GM12878 (cell line): ENCODE results near the gene PARP2. TPM values are rescaled to one million over a fixed set of nuclear protein-coding genes. Genes with fewer than 3 reads are reported as not detected.

Source experiments
- CBX3 ChIP-seq: fragments of 200-600 bp; sonication (generic); IDR thresholded peaks from 2 replicates; pipeline ENCODE4 v1.6.1; 2016; ENCODE audit warnings: low read depth, borderline replicate concordance
- KDM1A ChIP-seq: fragments of 200-600 bp; sonication (generic); IDR thresholded peaks from 2 replicates; pipeline ENCODE4 v1.6.1; 2016; ENCODE audit warnings: borderline replicate concordance
- KLF5 ChIP-seq: fragments of 450-650 bp; IDR thresholded peaks from 2 replicates; pipeline ENCODE4 v1.6.1; 2014; ENCODE audit warnings: mild to moderate bottlenecking; ENCODE audit not compliant: partially characterized antibody
- MXI1 ChIP-seq: fragments of 150-350 bp; IDR thresholded peaks from 2 replicates; pipeline ENCODE4 v1.6.1; 2011; ENCODE audit warnings: low read depth, mild to moderate bottlenecking, inconsistent platforms, low read length, improper control_type of control experiment
- NFXL1 ChIP-seq: fragments of 450-650 bp; IDR thresholded peaks from 2 replicates; pipeline ENCODE4 v1.6.1; 2017; ENCODE audit warnings: antibody characterized with exemption, mild to moderate bottlenecking, borderline replicate concordance
- NR2C2 ChIP-seq: IDR thresholded peaks from 2 replicates; pipeline ENCODE4 v1.6.1; 2011; ENCODE audit warnings: borderline replicate concordance, low read depth; ENCODE audit not compliant: control insufficient read depth, insufficient read length
- RAD21 ChIP-seq: IDR thresholded peaks from 2 replicates; pipeline ENCODE4 v1.6.1; 2011; ENCODE audit warnings: mild to moderate bottlenecking, low read depth, low read length, moderate library complexity; ENCODE audit not compliant: insufficient read depth
- SREBF1 ChIP-seq: IDR thresholded peaks from 2 replicates; pipeline ENCODE4 v1.6.1; 2012; ENCODE audit warnings: mild to moderate bottlenecking, low read length
- SRF ChIP-seq, 2 experiments: IDR thresholded peaks; 2 replicates each; pipeline ENCODE4 v1.6.1; 2011; ENCODE audit warnings: low read depth in 2 of 2, low read length in 2 of 2, mild to moderate bottlenecking in 1 of 2, moderate library complexity in 1 of 2
- STAT1 ChIP-seq: fragments of 450-650 bp; conservative IDR thresholded peaks from 2 replicates; pipeline ENCODE4 v1.6.1; 2014; ENCODE audit warnings: antibody characterized with exemption, mild to moderate bottlenecking
- TCF7 ChIP-seq: IDR thresholded peaks from 2 replicates; pipeline ENCODE4 v1.6.1; 2014; ENCODE audit warnings: antibody characterized with exemption, borderline replicate concordance
- ZBTB4 ChIP-seq: fragments of 450-650 bp; formaldehyde crosslinking; IDR thresholded peaks from 2 replicates; pipeline ENCODE4 v1.4.0; 2022; ENCODE audit warnings: mild to moderate bottlenecking, moderate library complexity
- ZNF217 ChIP-seq: fragments of 450-650 bp; IDR thresholded peaks from 2 replicates; pipeline ENCODE4 v1.6.1; 2017; ENCODE audit warnings: antibody characterized with exemption, mild to moderate bottlenecking
- ZSCAN29 ChIP-seq: fragments of 450-650 bp; IDR thresholded peaks from 2 replicates; pipeline ENCODE4 v1.6.1; 2017; ENCODE audit warnings: mild to moderate bottlenecking, moderate library complexity
- polyA plus RNA-seq, 11 experiments: library from polyadenylated mRNA; depleted of rRNA in 4 of 11; unstranded in 6 of 11; stranded (reverse) in 5 of 11; fragments of >200 nt; fragmentation: Nextera tagmentation in 4 of 11; fragmentation: Illumina TruSeq in 1 of 11; extraction: Ambion mirVana in 4 of 11; extraction: Trizol in 1 of 11; gene quantifications; 1 replicate in 1 of 11; 2 replicates in 10 of 11; pipeline versions ENCODE4 v1.2.1 to v1.2.3, GENCODE V29; 2011 to 2016; ENCODE audit warnings: inconsistent platforms in 2 of 11, missing spikeins in 2 of 11, low read depth in 1 of 11
- total RNA-seq, 4 experiments: library from RNA; depleted of rRNA in 3 of 4; stranded (reverse); fragments of >200 nt in 3 of 4; fragmentation: Illumina TruSeq in 1 of 4; extraction: Trizol in 1 of 4; gene quantifications; 2 replicates each; pipeline versions ENCODE4 v1.2.1 to v1.2.3, GENCODE V29; 2013 to 2021
- TF ChIP-seq, protein P1 (sequence below): fragments of 450-650 bp; formaldehyde crosslinking; IDR thresholded peaks from 2 replicates; pipeline ENCODE4 v1.5.0; 2022; ENCODE audit warnings: mild to moderate bottlenecking, missing genetic modification characterization
- TF ChIP-seq, protein P2 (sequence below): fragments of 150-350 bp; IDR thresholded peaks from 2 replicates; pipeline ENCODE4 v1.6.1; 2014; ENCODE audit warnings: mild to moderate bottlenecking, low read depth, low read length
- TF ChIP-seq, protein P3 (sequence below): fragments of 450-650 bp; IDR thresholded peaks from 2 replicates; pipeline ENCODE4 v1.6.1; 2017; ENCODE audit warnings: mild to moderate bottlenecking

PARP2 gene
- total and polyA plus RNA-seq, 10 of the 15 experiments (the other 5 are each of a cell fraction or from before 2014, with no cell fraction given) = 26.7 to 75.4 (median 42.3) TPM

DNA sequence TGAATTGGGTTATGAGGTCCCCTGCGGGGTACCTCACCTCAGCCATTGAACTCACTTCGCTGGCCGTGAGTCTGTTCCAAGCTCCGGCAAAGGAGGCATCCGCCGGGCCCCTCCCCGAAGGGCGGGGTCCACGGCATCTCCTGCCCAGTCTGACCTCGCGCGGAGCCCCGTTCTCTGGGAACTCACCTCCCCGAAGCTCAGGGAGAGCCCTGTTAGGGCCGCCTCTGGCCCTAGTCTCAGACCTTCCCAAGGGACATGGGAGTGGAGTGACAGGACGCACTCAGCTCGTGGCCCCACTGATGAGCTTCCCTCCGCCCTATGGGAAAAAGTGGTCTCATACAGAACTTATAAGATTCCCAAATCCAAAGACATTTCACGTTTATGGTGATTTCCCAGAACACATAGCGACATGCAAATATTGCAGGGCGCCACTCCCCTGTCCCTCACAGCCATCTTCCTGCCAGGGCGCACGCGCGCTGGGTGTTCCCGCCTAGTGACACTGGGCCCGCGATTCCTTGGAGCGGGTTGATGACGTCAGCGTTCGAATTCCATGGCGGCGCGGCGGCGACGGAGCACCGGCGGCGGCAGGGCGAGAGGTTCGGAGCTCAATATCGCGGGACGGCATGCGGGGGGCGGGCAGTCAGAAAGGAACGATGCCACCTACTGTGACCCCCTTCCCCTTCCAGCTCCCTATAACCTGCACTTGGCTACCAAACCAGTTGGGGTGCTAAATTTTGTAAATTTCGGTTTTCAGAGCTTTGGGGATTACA, at the start of gene PARP2 (continued):
- TF ChIP-seq ZBTB4 (CRISPR knock-in tag) (peak; percentile 61; the same call in 1 of the 2 replicates), SRF (IDR thresholded peaks at IDR 0.05; ENCODE audit: low read depth in 2 of 2, low read length in 2 of 2) (no peak), KLF5 (peak; percentile 80), ZSCAN29 (no peak; the same call in 1 of the 2 replicates), ZNF217 (no peak), STAT1 (peak; percentile 69), KDM1A (no peak), MXI1 (peak; percentile 15; the same call in 1 of the 2 replicates), CBX3 (no peak), SREBF1 (no peak), NR2C2 (no peak), RAD21 (no peak), TCF7 (0 out of 2 replicates have a peak, but pooled peaks have one; percentile 55), NFXL1 (no peak)
- TF ChIP-seq, protein P1, sequence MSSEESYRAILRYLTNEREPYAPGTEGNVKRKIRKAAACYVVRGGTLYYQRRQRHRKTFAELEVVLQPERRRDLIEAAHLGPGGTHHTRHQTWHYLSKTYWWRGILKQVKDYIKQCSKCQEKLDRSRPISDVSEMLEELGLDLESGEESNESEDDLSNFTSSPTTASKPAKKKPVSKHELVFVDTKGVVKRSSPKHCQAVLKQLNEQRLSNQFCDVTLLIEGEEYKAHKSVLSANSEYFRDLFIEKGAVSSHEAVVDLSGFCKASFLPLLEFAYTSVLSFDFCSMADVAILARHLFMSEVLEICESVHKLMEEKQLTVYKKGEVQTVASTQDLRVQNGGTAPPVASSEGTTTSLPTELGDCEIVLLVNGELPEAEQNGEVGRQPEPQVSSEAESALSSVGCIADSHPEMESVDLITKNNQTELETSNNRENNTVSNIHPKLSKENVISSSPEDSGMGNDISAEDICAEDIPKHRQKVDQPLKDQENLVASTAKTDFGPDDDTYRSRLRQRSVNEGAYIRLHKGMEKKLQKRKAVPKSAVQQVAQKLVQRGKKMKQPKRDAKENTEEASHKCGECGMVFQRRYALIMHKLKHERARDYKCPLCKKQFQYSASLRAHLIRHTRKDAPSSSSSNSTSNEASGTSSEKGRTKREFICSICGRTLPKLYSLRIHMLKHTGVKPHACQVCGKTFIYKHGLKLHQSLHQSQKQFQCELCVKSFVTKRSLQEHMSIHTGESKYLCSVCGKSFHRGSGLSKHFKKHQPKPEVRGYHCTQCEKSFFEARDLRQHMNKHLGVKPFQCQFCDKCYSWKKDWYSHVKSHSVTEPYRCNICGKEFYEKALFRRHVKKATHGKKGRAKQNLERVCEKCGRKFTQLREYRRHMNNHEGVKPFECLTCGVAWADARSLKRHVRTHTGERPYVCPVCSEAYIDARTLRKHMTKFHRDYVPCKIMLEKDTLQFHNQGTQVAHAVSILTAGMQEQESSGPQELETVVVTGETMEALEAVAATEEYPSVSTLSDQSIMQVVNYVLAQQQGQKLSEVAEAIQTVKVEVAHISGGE (CRISPR knock-in tag) = peak; percentile 19; the same call in 1 of the 2 replicates
- TF ChIP-seq, protein P2, sequence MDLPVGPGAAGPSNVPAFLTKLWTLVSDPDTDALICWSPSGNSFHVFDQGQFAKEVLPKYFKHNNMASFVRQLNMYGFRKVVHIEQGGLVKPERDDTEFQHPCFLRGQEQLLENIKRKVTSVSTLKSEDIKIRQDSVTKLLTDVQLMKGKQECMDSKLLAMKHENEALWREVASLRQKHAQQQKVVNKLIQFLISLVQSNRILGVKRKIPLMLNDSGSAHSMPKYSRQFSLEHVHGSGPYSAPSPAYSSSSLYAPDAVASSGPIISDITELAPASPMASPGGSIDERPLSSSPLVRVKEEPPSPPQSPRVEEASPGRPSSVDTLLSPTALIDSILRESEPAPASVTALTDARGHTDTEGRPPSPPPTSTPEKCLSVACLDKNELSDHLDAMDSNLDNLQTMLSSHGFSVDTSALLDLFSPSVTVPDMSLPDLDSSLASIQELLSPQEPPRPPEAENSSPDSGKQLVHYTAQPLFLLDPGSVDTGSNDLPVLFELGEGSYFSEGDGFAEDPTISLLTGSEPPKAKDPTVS = no peak
- TF ChIP-seq, protein P3, sequence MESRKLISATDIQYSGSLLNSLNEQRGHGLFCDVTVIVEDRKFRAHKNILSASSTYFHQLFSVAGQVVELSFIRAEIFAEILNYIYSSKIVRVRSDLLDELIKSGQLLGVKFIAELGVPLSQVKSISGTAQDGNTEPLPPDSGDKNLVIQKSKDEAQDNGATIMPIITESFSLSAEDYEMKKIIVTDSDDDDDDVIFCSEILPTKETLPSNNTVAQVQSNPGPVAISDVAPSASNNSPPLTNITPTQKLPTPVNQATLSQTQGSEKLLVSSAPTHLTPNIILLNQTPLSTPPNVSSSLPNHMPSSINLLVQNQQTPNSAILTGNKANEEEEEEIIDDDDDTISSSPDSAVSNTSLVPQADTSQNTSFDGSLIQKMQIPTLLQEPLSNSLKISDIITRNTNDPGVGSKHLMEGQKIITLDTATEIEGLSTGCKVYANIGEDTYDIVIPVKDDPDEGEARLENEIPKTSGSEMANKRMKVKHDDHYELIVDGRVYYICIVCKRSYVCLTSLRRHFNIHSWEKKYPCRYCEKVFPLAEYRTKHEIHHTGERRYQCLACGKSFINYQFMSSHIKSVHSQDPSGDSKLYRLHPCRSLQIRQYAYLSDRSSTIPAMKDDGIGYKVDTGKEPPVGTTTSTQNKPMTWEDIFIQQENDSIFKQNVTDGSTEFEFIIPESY = no peak
